GM19099 (cell line): ENCODE results near the gene LRRC4C.

Experiments
- POLR2A ChIP-seq: IDR thresholded peaks from 3 replicates; pipeline ENCODE4 v1.6.1; 2011; ENCODE audit warnings: low read depth; ENCODE audit not compliant: insufficient read length; ENCODE audit errors: extremely low read depth

Gene LRRC4C

GRCh38 chr11:40294349-40294735 lies 1165.1 kb downstream of the LRRC4C start:
- TF ChIP-seq POLR2A, result no peak

- no peak for TF ChIP-seq POLR2A
Observed at GRCh38 chr11:40293655-40294348, 1165.7 kb downstream of the LRRC4C start.

GRCh38 chr11:40292721-40293508 lies 1166.5 kb downstream of the LRRC4C start:
- no peak for TF ChIP-seq POLR2A

GRCh38 chr11:40291741-40292140 lies 1167.7 kb downstream of the LRRC4C start:
- TF ChIP-seq POLR2A, result no peak

- TF ChIP-seq POLR2A, result no peak
Observed at GRCh38 chr11:40291329-40291728, 1168.1 kb downstream of the LRRC4C start.

- TF ChIP-seq POLR2A, result no peak
Observed at GRCh38 chr11:40290171-40290631, 1169.3 kb downstream of the LRRC4C start.

GRCh38 chr11:40289370-40289769 lies 1170.1 kb downstream of the LRRC4C start:
- TF ChIP-seq POLR2A, result no peak

- TF ChIP-seq POLR2A, result no peak
Observed at GRCh38 chr11:40287916-40288803, 1171.3 kb downstream of the LRRC4C start.

GRCh38 chr11:40286137-40286536 lies 1173.3 kb downstream of the LRRC4C start:
- no peak for TF ChIP-seq POLR2A

GRCh38 chr11:40285558-40285957 lies 1173.9 kb downstream of the LRRC4C start:
- TF ChIP-seq POLR2A, result no peak

GRCh38 chr11:40281052-40281580 lies 1178.3 kb downstream of the LRRC4C start:
- TF ChIP-seq POLR2A, result no peak

GRCh38 chr11:40280159-40281051 lies 1179.0 kb downstream of the LRRC4C start:
- TF ChIP-seq POLR2A, result no peak

GRCh38 chr11:40276960-40277359 lies 1182.5 kb downstream of the LRRC4C start:
- no peak for TF ChIP-seq POLR2A

GRCh38 chr11:40274017-40274416 lies 1185.4 kb downstream of the LRRC4C start:
- TF ChIP-seq POLR2A, result no peak
